Activated T-cell treated with anti-CD3 and anti-CD28 coated beads, Interleukin-2, amount 50 U/mL, for 48 hours (primary cell): ENCODE data around the gene ELOB.

Source experiments
- DNase-seq, 2 experiments: peaks; one replicate each; pipeline ENCODE4 v3.0.0-alpha.2; 2020

Gene ELOB

DNA sequence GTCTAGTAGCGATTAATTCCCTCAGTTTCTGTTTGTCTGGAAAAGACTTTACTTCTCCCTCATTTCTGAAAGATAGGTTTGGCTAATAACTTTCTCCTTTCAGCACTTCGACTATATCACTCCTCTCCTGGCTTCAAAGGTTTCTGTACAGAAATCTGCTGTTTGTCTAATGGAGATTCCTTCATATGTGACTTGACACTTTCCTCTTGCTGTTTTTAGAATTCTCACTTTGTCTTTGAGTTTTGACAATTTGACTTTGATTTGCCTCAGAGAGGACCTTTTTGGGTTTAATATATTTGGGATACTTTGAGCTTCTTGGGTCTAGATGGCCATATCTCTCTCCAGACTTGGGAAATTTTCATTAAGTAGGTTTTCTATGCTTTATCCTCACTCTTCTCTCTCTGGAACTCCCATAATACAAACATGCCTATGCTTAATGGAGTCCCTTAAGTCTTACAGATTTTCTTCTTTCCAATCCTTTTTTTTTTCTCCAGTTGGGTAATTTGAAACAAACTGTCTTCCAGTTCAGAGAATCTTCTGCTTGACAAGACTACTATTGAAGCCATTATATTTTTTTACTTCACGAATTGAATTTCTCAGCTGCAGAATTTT, 32.2 kb upstream of the ELOB start:
- no peak for DNase-seq

DNA sequence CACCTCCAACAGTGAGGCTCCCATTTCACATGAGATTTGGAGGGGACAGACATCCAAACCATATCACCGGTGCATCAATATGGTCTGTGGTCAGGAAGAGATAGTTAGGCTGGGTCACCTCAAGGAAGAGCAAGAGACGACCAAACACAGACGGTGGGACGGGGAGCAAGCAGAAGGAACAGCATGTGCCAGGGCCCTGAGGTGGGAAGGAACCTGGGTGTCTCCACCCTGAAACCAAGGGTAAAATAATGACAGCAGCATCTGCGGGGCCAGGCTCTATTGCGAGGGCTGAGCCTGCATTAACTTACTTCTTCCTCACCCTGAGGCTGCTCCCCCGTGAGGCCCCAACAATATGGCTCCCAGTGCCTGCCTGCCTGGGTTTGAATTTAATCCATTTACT, 31.1 kb upstream of the ELOB start:
- no peak for DNase-seq

DNA sequence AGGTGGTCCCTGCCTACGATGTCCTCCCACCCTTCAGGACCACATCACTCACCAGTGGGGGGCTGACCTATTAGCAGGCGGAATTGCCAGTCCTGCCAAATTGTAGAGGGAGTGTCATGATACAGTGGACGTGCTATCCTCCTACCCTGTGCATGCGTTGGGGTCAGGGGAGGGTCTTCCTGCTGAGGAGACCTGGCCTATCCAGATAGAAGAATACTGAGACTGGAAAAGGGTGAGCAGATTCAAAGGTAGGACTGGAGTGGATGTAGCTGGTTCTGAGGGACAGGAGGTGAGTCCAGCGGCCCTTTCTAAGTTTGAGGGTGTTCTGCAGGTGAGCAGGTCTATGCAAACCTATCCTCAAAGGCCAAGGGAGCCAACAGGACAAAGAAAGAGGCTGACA, 29.2 kb upstream of the ELOB start:
- DNase-seq, result no peak

DNA sequence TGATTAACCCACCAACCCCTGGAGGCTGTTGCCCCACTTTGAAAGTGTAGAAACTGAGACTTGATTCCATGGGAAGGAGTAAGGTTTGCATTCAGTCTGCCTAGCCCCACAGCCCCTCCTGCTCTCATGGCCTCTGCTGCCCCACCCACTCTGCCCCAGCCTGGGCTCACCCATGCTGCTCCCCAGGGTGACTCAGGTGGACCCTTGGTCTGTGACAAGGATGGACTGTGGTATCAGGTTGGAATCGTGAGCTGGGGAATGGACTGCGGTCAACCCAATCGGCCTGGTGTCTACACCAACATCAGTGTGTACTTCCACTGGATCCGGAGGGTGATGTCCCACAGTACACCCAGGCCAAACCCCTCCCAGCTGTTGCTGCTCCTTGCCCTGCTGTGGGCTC, 27.6 kb upstream of the ELOB start:
- DNase-seq, result no peak

DNA sequence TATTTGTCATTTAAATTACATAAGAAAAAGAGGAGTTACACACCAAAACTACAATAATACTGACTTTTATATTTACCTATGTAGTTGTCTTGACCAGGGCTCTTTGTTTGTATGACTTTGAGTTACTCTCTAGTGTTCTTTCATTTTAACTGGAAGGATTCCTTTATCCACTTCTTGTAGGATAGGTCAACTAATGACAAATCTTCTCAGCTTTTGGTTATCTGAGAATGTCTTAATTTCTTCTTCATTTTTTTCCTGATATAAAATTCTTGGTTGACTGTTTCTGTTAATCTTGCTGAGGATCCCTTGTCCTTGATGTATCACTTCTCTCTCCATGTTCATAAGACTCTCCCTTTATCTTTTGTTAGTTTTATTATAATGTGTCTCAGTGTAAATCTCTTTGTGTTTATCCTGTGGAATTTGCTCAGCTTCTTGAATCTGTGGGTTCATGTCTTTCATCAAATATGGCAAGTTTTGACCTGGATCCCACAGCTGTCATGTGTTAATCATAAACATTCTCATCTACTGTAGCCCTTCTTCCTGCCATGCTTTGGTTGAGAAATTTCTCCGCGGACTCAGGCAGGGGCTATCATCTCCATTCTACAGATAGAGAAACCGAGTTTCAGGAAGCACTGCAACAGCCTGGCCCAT, 26.6 kb upstream of the ELOB start:
- DNase-seq, result no peak

DNA sequence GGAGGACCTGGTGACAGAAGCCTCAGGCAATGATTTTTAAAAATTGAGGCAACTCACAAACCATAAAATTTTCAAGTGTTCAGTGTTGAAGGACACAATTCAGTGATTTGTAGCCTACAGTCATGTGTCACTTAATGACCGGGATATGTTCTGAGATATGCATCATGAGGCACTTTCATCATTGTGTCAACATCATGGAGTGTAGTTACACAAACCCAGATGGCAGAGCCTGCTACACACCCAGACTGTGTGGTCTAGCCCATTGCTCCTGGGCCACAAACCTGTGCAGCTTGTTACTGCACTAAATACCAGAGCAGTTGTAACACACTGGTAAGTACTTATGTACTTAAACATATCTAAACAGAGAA, 22.8 kb upstream of the ELOB start:
- DNase-seq, result no peak

DNA sequence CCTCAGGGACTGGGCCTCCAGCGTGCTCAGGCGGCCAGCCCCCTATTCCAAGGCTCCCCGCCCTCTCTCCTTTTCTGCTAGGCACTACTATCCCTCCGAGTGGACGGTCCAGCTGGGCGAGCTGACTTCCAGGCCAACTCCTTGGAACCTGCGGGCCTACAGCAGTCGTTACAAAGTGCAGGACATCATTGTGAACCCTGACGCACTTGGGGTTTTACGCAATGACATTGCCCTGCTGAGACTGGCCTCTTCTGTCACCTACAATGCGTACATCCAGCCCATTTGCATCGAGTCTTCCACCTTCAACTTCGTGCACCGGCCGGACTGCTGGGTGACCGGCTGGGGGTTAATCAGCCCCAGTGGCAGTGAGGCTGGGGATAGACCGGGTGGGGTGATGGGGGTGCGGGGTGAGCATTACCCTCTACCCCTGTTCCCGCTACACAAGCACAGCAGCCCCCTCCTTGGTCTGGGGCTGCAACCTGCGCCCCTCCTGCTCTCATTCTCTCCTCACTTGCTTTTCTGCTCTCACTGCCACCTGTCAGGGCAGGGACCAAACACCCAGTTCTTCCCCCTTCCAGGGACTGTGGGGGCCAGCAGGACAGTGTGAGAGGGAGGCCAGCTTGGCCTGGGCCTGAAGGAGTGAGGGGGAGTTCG, 22.3 kb upstream of the ELOB start:
- DNase-seq, result no peak

DNA sequence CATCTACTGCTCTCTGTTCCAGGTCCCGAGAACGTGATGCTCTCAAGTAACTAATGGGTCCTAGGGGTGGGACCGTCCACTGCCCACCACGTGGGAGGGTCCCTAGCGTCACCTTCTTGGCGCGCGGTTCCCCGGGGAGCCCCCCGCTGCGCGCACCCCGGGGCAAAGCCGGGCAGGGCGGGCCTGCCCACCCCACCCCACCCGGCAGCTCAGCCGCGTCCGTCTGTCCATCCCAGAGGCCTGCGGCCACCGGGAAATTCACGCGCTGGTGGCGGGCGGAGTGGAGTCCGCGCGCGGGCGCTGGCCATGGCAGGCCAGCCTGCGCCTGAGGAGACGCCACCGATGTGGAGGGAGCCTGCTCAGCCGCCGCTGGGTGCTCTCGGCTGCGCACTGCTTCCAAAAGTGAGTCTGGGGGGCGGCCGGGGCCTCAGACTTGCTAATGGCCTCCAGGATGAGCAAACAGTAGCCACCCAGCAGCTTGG, 21.7 kb upstream of the ELOB start:
- DNase-seq, result no peak

DNA sequence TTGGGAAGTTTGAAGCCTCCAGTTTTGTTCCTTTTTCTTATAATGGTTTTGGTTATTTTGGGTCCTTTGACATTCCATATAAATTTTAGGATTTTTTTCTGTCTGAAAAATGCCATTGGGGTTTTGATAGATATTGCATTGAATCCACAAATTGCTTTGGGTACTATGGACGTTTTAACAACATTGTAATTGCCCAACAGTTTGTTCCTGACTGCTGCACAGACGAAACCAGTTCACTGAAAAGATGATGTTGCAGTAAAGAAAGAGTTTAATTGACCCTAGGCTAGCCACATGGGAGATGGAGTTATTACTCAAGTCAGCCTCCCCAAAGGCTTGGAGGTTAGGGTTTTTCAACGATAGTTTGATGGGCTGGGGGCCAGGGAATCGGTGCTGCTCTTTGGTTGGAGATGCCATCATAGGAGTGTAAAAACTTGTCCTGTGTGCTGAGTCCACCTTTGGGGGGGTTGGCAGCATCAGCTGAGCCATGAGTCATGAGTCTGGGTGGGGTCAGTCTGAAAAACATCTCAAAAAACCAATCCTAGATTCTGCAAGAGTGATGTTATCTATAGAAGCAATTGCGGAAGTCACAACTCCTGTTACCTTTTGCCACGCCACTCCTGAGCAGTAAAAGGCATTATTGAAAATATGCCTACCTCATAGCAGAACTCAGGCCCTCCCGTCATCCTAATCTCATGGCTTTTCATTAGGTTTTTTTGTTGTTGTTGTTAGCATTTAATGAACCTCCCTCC, 18.5 kb upstream of the ELOB start:
- DNase-seq, result no peak

DNA sequence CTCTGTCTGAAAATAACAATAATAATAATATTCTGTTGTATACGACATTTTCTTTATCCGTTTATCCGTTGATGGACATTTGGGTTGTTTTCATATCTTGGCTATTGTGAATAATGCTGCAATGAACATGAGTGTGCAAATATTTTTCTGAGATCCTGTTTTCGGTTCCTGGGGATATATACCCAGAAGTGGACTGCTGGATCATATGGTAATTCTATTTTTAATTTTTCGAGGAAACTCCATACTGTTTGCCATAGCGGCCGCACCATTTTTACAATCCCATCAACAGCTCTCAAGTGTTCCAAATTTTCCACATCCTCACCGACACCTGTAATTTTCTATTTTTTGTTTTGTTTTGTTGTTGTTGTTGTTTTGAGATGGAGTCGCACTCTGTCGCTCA, 15.9 kb upstream of the ELOB start:
- DNase-seq, result no peak

DNA sequence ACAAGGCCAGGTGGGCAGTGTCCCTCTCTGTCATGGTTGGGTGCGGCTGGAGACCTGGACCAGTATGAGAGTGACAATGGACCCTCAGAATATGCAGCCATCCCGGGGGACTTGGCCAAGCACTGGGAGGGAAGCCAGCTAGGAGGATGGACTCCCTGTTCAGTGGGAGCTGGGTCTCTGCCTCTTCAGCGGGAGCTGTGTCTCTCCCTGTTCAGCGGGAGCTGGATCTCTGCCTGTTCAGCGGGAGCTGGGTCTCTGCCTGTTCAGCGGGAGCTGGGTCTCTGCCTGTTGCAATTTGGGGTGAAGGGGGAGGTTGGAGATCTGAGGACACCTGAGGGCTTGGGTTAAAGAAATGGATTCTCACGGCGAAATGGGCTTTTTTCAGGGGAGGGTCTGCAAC, 14.1 kb upstream of the ELOB start:
- DNase-seq, result no peak

DNA sequence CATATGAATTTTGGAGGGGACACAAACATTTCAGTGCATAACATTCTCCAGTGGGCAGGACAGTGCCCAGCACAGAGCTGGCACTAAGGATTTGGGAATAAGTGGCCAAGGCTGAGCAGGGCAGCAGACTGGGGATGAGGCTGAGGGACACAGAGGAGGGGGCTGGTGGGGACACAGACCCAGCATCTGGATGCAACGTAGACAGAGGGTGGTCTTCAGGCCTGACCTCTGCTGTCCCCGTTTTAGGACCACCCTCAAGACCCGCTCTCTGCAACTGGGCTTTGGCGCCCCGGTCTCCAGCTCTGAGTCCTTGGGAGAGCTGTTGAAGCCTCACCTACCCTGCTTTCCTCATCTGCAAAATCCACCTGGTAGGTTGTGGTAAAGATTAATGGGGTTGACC, 13.6 kb upstream of the ELOB start:
- DNase-seq, result no peak

DNA sequence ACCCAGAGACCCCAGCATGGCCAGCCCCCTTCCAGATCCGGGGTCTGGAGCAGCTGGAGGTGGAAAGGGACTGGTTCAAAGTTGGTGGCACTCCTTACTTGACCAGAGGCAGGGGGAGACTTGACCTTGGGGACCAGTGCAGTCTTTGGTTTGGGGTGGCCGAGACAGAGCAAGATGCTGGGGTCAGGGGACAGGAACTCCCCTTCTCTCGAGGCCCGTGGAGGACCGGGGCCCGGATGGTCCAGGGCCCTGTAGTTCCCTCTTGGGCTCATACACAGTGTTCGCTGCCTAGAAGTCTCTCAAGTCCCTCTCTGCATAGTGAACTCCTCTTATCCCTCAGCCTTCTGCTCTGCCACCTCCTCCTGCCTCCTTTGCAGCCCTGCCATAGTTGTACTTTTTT, 10.9 kb upstream of the ELOB start:
- DNase-seq, result no peak

DNA sequence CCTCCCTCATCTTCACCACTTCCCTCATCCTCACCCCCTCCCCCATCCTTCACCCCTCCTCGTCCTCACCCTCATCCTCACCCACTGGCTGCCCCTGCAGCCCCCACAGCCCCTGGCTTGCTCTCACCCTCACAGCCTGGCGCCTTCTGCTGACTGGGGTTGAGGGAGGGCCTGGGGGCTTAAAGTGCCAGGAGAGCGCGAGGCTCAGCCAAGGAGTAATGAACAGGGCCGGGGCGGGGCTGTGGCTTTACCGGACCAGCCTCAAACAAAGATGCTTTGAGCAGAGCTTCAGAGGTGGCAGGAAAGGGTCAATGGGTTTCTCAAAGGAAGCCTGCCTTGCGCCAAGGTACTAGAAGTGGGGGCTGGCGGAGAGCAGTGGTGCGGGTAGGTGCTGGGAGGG, 10.3 kb upstream of the ELOB start, which contains the start of gene PRSS33:
Gene PRSS33 (minus strand): TSS at position 155 of the 400 bp plus-strand sequence. CDS start 1,013 bp downstream, outside the sequence.
- no peak for DNase-seq

DNA sequence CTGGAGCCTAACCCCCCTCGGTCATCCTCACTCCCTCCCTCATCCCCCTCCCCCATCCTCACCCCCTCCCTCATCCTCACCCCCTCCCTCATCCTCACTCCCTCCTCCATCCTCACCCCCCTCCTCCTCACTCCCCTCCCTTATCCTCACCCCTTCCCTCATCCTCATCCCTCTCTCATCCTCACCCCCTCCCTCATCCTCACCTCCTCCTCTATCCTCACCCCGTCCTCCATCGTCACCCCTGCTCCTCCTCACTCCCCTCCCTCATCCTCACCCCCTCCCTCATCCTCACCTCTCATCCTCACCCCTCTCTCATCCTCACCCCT, 9.7 kb upstream of the ELOB start:
- no peak for DNase-seq

DNA sequence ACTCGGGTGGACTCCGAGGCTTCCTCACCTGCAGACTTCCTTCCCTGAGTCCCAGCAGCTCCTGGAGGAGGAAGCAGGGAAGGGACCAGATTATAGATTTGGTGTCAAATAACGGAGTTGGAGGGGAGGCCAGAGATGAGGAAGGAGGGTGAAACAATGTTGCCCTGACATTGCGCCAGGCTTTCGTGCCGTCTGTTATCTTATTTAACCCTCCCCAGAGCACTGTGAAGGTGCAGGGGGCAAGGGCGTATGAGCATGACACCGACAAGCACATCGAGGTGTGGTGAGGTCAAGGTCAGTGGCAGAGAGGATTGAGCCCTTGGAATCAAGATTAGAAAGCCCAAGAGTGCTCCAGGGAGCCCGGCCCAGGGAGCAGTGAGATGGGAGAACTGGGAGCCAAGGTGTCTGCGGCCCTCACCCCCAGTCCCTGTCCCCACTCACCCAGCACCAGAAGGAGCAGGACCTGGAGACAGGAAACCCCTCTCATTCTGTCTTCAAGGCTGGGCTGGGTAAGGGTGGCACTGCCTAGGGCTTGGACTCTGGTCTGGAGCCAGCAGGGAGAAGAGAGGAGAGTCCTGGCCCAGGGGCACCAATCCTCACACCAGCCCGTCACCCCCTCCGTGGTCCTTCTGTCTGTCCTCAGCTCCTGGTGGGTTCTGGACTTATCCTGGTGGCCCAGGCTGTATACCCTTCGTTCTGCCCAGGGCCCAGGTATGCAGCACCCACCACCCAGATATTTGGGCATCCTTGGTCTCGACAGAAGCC, 9.2 kb upstream of the ELOB start:
- DNase-seq, result no peak

DNA sequence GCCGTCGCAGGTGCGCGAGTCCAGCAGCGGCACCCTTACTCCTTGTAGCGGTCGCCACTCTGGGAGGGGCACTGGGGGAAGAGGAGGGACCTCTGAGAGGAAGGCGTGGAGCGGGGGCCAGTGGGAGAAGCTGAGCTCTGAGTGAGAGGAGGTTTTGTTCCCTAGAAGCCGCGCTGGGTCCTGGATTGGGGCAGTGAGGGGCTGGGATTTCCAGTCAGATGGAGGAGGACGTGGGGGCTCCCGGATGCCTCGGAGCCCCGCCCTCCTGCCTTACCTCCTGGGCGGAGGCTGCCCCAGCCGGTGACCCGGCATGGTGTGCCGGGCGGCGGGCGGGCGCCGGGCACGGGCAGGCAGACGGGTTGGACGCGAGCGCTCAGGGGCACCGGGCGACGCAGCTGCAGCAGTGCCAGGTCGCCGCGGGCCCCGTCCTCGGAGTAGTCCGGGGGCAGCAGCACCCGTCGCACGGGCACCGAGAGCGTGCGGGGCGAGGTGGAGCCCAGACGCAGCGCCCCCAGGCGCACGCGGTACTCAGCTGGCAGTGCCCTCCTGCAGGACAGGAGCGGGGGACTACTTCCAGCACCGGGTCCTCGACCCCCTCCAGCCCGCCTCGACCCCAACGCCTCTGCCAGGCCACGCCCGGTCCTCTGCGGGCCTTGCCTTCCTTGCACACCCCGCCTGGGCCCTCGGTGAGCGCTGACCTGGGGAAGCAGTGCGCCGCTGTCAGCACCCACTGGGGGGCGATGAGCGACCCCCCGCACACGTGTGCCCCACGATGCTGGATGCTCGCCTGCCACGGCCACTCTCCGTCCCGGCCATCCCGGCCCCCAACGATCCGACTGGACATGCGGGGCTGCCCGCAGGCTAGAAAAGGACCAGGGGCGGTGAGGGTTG, 8.3 kb upstream of the ELOB start:
- peak; percentile 63 to 72 for DNase-seq

DNA sequence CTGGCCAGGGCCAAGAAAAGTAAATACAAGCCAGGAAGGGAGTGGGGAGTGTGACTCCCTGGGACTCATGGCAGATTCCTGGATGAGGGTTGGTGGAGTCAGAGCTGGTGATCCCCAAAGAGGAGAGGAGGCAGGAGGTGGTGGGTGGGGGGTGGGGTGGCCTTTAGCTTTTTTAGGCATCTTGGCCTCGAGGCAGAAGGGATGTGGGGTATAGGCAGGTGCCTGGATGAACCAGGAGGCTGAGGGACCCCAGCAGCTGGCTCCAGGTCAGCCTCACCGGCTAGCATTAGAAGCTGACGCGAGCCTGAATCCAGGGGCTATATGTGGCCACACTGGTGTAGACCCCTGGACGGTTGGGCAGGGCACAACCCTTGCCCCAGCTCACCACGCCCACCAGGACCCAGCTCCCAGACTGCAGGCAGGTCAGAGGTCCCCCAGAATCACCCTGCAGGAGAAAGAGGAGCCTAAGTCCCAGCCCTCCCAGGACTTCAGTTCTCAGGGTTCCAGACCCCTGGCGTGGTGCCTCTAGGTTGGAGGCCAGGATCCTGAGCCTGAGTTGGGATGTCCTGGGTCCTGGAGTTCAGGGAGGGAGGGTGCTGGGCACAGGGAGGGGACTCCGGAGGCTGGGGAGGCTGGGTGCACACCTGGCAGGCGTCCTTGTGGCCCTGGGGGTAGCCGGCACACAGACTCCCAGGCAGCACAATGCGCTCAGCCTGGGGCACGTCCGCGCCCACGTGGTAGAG, 7.4 kb upstream of the ELOB start:
- peak; percentile 15 to 19 for DNase-seq

DNA sequence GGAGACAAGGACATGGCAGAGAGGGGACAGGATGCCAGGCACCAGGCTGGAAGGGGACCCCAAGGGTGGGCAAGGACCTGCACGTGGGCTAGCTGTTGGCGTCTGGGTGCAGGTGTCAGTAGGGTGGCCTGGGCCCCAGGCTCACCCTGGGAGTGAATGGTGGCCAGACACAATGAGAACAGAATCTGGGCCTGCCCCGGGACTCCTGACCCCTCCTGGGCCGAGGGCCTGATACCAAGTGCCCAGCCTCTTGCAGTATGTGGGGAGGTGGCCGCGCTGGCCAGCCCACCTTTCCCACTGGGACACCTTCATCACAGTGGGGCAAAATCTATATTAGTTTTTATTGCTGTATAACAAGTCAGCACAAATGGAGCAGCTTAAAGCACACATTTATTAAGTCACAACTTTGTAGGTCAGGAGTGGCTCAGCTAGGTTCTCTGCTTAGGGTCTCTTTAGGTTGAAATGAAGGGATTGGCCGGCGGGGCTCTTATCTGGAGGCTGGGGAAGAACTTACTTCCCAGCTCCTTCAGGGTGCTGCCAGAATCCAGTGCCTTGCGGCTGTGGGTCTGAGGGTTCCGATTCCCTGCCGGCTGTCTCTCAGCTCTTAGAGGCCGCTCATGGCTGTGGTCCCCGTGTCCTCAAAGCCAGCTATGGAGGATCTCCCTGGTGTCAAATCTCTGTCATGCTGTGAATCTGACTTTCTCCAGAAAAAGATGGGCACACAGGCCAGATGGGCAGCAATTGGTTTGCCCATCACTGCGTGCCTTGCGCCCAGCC, 6.7 kb upstream of the ELOB start:
- no peak for DNase-seq

DNA sequence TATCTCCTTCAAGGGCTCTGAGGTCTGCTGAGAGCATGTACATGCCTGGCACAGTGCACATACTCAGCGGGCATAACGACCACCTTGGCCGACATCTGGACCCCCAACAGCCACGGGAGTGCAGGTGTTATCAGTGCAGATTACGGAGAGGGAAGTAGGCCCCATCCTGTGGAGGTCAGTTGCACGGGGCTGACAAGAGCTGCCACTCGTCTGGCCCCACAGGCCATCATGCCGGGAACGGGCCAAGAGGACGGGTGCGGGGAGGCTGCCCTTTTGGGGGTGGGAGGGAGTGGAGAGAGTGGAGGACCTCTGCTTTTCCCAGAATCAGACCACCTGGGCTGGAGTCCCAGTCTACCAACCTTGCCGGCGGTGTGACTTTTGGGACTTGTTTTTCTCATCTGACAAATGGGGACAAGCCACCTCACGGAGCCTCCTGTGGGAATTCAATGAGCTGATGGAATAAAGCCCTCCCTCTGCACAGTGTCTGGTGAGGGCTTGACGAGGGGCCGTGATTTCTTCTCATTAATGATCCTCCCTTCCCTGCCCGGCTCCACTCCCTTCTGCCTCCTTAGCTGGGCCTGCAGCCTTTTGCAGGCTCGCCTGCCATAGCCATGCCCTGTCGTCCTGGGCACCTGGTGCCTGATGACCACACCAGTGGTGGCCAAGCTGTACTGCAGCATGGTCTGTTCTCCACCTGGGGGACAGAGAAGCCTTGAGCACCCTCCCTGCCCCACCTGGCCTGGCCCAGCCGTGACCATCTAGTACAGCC, 5.7 kb upstream of the ELOB start:
- DNase-seq, result no peak
